Osteoblast (primary cell): ENCODE results near the gene PRR5L. TPM values are rescaled to one million over a fixed set of nuclear protein-coding genes. Genes with fewer than 3 reads are reported as not detected.

Experiments
- DNase-seq: peaks from one replicate; pipeline ENCODE4 v3.0.0; 2011; ENCODE audit warnings: low spot score, mixed read lengths; ENCODE audit not compliant: insufficient read length; ENCODE audit errors: missing footprints
- H2AFZ ChIP-seq: 2 replicates; pipeline ENCODE4 v1.6.0; 2011; ENCODE audit warnings: mild to moderate bottlenecking, low read length
- H3K27ac ChIP-seq: 2 replicates; pipeline ENCODE4 v1.5.1; 2011; ENCODE audit warnings: mild to moderate bottlenecking, low read depth, low read length, moderate library complexity
- H3K27me3 ChIP-seq: 2 replicates; pipeline ENCODE4 v1.6.0; 2012; ENCODE audit warnings: mild to moderate bottlenecking, control low read depth, inconsistent platforms, low read length, moderate library complexity; ENCODE audit not compliant: insufficient read depth
- H3K36me3 ChIP-seq: 2 replicates; pipeline ENCODE4 v1.5.1; 2011; ENCODE audit warnings: mild to moderate bottlenecking, low read length, control low read depth, moderate library complexity; ENCODE audit not compliant: insufficient read depth
- H3K4me1 ChIP-seq: 2 replicates; pipeline ENCODE4 v1.5.1; 2011; ENCODE audit warnings: mild to moderate bottlenecking, low read length, control low read depth, moderate library complexity; ENCODE audit not compliant: insufficient read depth
- H3K4me2 ChIP-seq: 2 replicates; pipeline ENCODE4 v1.6.0; 2011; ENCODE audit warnings: mild to moderate bottlenecking, low read length; ENCODE audit not compliant: insufficient read depth
- H3K4me3 ChIP-seq: fragments of 200-600 bp; sonication (generic); 3 replicates; pipeline ENCODE4 v1.5.1; 2012; ENCODE audit warnings: mild to moderate bottlenecking, low read length, inconsistent platforms; ENCODE audit not compliant: insufficient read depth
- H3K79me2 ChIP-seq: 2 replicates; pipeline ENCODE4 v1.6.0; 2012; ENCODE audit warnings: mild to moderate bottlenecking, low read length, control low read depth, inconsistent platforms; ENCODE audit not compliant: insufficient read depth
- H3K9me3 ChIP-seq: 2 replicates; pipeline ENCODE4 v1.5.1; 2011; ENCODE audit warnings: low read depth, low read length, control low read depth
- H4K20me1 ChIP-seq: 2 replicates; pipeline ENCODE4 v1.6.0; 2012; ENCODE audit warnings: mild to moderate bottlenecking, low read length, control low read depth; ENCODE audit not compliant: insufficient read depth
- total RNA-seq: library from RNA; depleted of rRNA; stranded (reverse); fragments of >200 nt; gene quantifications from 2 replicates; pipeline ENCODE4 v1.2.3, GENCODE V29; 2012
- TF ChIP-seq, protein P1 (sequence below): IDR thresholded peaks from 2 replicates; pipeline ENCODE4 v1.5.1; 2011; ENCODE audit warnings: mild to moderate bottlenecking, low read depth, low read length, moderate library complexity; ENCODE audit errors: extremely low read depth

The PRR5L gene
- total RNA-seq, 1 donor, result 9.8 TPM

DNA sequence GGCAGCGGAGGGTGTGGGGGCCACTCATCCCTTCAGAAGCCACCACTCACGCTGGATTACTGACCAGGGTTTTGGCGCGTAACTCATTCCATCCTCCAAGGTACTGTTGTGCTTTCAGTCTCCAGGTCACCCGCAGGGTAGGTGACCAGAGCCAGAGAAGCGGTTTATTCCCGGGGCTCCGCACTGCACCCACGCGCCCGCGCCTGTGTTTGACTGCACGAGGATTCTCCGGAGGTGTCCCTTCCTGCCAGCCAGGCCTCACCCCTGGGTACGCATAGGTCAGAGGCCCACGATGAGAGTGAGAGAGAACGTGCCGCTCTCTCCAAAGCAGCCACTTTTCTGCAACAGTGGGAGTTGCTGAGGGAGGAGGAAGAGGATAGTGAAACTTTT lies 158.5 kb downstream of the PRR5L start:
- H3K4me2 ChIP-seq, result no peak overlapping the region
- no peak overlapping the region for H3K4me3 ChIP-seq
- H3K27me3 ChIP-seq, result no peaks in the 10 kb centered on the region
- peaks cover 63% of the 10 kb centered on the region for H3K4me1 ChIP-seq
- no peak for DNase-seq
- H4K20me1 ChIP-seq, result no peaks in the 10 kb centered on the region
- peaks cover 6% of the 10 kb centered on the region for H3K36me3 ChIP-seq
- peak overlapping the region; percentile 83 for H3K27ac ChIP-seq
- H3K9me3 ChIP-seq, result no peaks in the 10 kb centered on the region
- H2AFZ ChIP-seq, result no peak overlapping the region
- no peaks in the 10 kb centered on the region for H3K79me2 ChIP-seq
- TF ChIP-seq, protein P1, sequence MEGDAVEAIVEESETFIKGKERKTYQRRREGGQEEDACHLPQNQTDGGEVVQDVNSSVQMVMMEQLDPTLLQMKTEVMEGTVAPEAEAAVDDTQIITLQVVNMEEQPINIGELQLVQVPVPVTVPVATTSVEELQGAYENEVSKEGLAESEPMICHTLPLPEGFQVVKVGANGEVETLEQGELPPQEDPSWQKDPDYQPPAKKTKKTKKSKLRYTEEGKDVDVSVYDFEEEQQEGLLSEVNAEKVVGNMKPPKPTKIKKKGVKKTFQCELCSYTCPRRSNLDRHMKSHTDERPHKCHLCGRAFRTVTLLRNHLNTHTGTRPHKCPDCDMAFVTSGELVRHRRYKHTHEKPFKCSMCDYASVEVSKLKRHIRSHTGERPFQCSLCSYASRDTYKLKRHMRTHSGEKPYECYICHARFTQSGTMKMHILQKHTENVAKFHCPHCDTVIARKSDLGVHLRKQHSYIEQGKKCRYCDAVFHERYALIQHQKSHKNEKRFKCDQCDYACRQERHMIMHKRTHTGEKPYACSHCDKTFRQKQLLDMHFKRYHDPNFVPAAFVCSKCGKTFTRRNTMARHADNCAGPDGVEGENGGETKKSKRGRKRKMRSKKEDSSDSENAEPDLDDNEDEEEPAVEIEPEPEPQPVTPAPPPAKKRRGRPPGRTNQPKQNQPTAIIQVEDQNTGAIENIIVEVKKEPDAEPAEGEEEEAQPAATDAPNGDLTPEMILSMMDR, result no peak

DNA sequence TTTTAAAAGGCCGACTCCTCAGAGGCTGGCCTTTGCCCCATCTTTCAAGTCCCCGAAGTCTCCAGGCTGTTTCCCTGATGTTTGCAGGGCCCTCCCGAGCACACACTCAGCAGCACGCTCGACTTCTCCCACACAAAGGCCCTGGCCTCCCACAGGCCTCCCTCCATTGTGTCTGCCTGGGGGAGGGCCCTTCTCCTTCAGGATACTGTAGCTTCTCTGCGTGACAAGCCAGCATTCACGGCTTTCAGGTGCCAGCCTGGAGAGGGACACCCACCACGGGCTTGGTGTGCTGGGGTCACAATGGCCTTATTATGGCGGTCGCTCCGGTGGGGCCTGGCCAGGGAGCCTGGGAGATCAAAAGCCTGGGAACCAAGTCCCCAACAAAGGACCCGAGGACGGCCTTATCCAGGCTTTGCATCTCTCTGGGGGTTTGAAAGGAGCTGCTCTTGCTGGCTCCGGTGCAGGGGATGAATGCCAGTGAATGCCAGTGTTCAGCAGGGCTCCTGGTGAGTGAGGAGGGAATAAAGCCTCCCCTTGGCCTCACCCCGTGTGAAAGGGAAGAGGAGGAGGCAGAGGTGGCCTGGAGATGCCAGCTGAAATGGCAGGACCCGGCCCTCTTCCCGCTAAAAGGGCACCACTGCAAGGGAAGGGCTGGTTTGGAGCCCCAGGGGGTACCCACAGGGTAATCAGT lies 159.0 kb downstream of the PRR5L start:
- no peaks in the 10 kb centered on the region for H3K9me3 ChIP-seq
- H3K4me1 ChIP-seq, result peaks cover 58% of the 10 kb centered on the region
- H3K27ac ChIP-seq, result peak overlapping the region; percentile 83
- H4K20me1 ChIP-seq, result no peaks in the 10 kb centered on the region
- no peaks in the 10 kb centered on the region for H3K79me2 ChIP-seq
- TF ChIP-seq, protein P1, result no peak
- peak overlapping the region; percentile 25 for H2AFZ ChIP-seq
- H3K4me3 ChIP-seq, result no peak overlapping the region
- H3K27me3 ChIP-seq, result no peaks in the 10 kb centered on the region
- peak overlapping the region; percentile 31 for H3K4me2 ChIP-seq
- H3K36me3 ChIP-seq, result peaks cover 6% of the 10 kb centered on the region
- peak; percentile 92 for DNase-seq

DNA sequence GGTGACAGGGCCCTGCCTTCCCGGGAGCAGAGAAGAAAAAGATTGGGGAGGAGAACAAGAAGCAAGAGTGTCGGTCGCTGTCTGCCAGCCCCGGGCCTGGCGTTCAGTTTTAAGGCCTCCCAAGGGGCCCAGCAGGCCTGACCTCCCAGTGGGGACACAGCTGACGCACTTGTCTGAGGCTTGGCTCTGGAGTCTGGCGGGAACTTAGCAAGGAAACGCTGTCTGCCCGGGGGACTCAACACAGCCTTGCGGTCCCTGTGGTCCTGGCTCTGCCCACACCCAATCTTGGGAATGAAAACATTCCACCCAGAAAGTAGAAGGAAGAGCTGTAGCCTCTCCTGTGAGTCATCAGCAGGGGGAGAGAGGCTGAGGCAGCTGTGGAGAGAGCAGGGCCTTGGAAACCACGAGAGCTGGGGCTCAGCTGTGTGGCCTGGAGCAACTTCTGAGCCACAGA lies 159.6 kb downstream of the PRR5L start:
- peak overlapping the region; percentile 37 for H3K4me2 ChIP-seq
- TF ChIP-seq, protein P1, result no peak
- H3K4me1 ChIP-seq, result peaks cover 54% of the 10 kb centered on the region
- H2AFZ ChIP-seq, result peak overlapping the region; percentile 76
- no peak overlapping the region for H3K4me3 ChIP-seq
- no peaks in the 10 kb centered on the region for H3K9me3 ChIP-seq
- no peaks in the 10 kb centered on the region for H3K79me2 ChIP-seq
- no peaks in the 10 kb centered on the region for H4K20me1 ChIP-seq
- H3K27me3 ChIP-seq, result no peaks in the 10 kb centered on the region
- DNase-seq, result peak; percentile 96
- peaks cover 6% of the 10 kb centered on the region for H3K36me3 ChIP-seq
- peak overlapping the region; percentile 83 for H3K27ac ChIP-seq

DNA sequence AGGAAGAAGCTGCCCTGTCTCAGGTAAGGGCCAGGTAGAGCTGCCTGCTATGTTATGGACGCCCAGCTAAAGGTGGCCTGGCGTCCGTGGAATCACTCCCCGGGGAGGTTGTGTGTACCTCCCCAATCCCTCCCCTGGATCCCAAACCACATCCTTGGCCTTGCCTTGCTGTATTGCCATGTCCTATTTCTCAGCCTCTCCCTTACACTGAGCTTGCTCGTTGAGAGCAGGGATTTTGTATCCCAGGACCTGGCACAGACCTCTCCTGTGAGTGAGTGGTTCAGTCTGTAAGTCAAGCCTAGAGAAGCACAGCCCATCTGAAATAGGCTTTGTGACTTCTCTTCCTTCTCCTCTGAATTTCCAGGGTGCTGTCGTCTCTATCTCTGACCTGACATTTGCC lies 160.1 kb downstream of the PRR5L start:
- Histone ChIP-seq H3K4me3 (no peak overlapping the region), H3K36me3 (peaks cover 2% of the 10 kb centered on the region), H3K79me2 (no peaks in the 10 kb centered on the region), H3K4me1 (peaks cover 54% of the 10 kb centered on the region), H2AFZ (peak overlapping the region; percentile 76), H3K9me3 (no peaks in the 10 kb centered on the region), H3K27me3 (no peaks in the 10 kb centered on the region), H3K4me2 (peak overlapping the region; percentile 37), H3K27ac (peak overlapping the region; percentile 83), H4K20me1 (no peaks in the 10 kb centered on the region)
- peak; percentile 78 for DNase-seq
- TF ChIP-seq, protein P1, result no peak
